DMS153 treated with DMSO at 0.1 percent for 48 hours (cell line): ENCODE results near the gene IER3.
"Not testable (repeated sequence)": the region's sequence is repeated elsewhere in the genome, so short reads cannot be mapped to it uniquely, and the experiment has no call there.

Source experiments
- DNase-seq: peaks from one replicate; lab custom pipeline; 2025; ENCODE audit not compliant: unreplicated experiment; lab: John Stamatoyannopoulos, UW

IER3 gene

DNA sequence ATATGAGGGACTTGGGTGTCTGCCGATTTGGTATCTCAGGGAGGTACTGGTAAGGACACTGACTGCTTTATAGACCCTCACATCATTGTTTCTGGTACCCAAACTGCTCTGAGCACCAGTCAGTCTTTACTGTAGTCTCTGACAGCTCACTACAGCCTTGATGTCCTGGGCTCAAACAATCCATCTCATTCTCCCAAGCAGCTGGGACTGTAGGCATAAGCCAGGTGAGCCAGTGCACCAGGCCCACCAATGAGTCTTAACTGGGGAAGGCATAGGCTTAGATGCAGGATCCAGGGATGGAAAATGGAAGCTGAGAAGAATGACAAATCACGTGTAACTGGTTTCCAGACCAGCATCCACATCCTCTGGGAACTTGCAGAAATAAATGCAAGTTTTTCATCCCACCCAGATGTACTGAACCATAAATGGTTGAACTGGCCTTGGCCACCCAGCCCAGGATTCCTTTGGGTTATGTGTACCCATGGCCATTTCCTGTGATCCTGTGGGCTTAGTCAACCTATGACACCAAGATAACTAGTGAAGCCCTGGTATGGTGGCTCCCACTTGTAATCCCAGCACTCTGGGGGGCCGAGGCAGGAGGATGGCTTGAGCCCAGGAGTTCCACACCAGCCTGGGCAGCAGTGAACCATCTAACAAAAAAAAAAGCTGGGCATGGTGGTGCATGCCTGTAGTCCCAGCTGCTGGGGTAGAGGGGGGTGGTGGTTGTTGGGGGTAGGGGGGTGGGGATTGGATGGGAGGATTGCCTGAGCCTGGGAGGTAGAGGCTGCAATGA lies 18.4 kb downstream of the IER3 start:
- no peak for DNase-seq

DNA sequence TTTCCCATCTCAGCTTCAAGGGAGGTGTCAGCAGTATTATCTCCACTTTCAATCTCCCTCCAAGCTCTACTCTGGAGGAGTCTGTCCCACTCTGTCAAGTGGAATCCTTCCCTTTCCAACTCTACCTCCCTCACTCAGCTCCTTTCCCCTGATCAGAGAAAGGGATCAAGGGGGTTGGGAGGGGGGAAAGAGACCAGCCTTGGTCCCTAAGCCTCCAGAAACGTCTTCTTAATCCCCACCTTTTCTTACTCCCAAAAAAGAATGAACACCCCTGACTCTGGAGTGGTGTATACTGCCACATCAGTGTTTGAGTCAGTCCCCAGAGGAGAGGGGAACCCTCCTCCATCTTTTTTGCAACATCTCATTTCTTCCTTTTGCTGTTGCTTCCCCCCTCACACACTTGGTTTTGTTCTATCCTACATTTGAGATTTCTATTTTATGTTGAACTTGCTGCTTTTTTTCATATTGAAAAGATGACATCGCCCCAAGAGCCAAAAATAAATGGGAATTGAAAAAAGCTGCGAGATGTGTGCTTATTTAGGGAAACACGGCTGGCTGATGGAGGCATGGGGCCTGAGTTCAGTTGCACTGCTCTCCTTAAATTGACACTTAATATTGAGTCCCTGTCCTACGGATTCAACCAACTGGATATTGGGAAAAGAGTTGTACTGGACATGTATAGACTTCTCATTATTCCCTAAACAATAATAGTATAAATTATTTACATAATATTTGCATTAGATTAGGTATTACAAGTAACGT lies 19.3 kb downstream of the IER3 start:
- no peak for DNase-seq

DNA sequence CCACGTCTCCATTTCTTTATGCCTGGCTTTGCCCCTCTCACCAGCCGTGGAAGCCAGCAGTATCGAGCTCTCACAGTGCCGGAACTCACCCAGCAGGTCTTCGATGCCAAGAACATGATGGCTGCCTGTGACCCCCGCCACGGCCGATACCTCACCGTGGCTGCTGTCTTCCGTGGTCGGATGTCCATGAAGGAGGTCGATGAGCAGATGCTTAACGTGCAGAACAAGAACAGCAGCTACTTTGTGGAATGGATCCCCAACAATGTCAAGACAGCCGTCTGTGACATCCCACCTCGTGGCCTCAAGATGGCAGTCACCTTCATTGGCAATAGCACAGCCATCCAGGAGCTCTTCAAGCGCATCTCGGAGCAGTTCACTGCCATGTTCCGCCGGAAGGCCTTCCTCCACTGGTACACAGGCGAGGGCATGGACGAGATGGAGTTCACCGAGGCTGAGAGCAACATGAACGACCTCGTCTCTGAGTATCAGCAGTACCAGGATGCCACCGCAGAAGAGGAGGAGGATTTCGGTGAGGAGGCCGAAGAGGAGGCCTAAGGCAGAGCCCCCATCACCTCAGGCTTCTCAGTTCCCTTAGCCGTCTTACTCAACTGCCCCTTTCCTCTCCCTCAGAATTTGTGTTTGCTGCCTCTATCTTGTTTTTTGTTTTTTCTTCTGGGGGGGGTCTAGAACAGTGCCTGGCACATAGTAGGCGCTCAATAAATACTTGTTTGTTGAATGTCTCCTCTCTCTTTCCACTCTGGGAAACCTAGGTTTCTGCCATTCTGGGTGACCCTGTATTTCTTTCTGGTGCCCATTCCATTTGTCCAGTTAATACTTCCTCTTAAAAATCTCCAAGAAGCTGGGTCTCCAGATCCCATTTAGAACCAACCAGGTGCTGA lies 20.3 kb downstream of the IER3 start:
- not testable (repeated sequence) for DNase-seq

DNA sequence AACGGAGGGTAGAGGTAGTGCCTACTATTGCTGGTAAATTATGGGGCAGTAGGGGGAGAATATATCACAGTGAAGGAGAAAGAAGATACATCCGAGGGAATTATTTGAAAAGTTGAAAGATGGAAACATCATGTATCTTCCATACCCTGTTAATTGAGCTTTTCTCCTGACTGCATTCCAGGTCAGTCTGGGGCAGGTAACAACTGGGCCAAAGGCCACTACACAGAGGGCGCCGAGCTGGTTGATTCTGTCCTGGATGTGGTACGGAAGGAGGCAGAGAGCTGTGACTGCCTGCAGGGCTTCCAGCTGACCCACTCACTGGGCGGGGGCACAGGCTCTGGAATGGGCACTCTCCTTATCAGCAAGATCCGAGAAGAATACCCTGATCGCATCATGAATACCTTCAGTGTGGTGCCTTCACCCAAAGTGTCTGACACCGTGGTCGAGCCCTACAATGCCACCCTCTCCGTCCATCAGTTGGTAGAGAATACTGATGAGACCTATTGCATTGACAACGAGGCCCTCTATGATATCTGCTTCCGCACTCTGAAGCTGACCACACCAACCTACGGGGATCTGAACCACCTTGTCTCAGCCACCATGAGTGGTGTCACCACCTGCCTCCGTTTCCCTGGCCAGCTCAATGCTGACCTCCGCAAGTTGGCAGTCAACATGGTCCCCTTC lies 21.0 kb downstream of the IER3 start:
- not testable (repeated sequence) for DNase-seq

DNA sequence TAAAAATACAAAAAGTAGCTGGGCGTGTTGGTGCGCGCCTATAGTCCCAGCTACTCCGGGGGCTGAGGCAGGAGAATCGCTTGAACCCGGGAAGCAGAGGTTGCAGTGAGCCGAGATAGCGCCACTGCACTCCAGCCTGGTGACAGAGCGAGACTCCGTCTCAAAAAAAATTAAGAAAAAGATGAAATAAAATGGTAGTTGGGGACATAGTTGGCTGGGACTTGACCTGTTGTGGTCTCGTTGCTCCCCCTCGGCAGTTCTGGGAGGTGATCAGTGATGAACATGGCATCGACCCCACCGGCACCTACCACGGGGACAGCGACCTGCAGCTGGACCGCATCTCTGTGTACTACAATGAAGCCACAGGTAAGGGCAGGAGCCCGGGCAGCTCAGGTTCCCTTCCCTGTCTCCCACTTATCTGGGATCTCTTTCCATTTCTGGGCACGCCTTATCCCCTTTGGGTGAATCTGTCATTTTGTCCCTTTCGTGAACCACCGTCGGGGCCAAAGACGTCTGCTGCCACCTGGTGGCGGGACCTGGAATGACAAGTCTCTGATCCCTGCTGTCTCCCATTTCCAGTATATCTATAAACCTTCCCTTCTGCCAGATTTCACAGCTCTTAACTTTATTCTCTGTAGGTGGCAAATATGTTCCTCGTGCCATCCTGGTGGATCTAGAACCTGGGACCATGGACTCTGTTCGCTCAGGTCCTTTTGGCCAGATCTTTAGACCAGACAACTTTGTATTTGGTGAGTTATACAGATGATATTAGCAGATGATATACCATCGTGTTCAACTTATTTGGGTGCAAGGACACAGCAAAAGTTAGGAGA lies 21.9 kb downstream of the IER3 start:
- peak; percentile 58 for DNase-seq

DNA sequence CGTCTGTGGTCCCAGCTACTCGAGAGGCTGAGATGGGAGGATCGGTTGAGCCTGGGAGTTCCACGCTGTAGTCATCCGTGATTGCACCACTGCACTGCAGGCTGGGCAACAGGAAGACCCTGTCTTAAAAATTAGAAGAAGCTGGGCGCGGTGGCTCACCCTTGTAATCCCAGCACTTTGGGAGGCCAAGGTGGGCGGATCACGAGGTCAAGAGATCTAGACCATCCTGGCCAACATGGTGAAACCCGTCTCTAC lies 22.4 kb downstream of the IER3 start:
- DNase-seq = not testable (repeated sequence)

DNA sequence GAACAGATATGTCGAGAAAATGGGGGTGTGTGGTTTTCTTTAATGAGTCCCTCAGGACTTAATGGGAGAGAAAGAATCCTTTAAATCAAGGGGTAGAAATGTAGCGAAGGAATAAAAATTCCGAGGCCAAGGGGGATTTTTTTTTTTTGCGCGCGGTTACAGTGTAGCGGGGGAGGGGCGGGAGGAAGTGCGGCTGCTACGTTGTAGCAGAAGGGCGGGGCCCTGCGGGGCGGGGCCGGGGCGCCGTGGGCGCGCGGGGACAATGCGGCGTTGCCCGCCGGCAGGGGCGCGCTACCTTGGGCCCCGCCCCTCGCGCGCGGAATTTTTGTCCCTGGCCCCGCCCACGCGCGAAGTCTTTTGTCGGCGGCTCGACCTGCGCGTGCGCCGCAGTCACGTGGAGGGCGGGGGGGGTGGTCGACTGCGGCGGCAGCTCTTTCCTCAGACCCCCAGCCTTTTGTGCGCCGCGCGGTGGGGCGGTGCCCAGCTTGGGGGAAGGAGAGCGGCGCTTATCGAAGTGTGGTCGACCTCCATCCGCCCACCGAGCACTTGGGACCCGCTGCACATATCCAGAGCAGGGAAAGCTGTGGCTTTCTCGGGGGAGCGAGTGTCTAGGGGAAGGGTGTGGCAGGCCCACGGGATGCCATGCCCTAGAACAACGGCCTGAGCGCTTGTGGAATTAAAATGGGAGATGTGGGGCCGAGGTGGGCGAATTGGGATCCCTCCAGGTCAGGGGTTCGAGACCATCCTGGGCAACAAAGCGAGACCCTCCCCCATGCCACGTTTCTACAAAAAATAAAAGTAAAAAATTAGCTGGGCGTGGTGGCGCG lies 22.9 kb downstream of the IER3 start:
- peak; percentile 79 for DNase-seq

DNA sequence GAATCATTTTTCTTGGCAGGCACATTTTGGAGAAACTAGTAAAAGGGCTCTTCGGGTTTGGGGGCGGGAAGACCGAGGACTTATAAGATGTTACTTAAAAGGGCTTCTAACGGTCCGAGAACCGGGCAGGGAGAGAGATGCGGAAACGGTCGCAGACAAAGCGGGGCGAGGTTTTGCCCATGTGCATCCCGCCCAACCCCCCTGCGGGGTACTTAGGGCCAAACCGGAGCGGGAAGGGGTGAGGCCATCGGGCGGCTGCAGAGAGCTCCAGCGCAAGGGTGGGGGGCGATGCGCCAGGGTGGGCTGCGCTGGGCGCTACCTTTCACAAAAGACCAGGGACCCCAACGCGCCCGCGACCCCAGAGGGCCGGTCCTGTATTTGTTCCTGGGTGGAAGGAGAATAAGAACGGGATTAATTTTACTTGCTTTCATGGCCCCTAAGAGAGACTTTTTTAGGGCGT lies 23.6 kb downstream of the IER3 start:
- DNase-seq = peak; percentile 25

DNA sequence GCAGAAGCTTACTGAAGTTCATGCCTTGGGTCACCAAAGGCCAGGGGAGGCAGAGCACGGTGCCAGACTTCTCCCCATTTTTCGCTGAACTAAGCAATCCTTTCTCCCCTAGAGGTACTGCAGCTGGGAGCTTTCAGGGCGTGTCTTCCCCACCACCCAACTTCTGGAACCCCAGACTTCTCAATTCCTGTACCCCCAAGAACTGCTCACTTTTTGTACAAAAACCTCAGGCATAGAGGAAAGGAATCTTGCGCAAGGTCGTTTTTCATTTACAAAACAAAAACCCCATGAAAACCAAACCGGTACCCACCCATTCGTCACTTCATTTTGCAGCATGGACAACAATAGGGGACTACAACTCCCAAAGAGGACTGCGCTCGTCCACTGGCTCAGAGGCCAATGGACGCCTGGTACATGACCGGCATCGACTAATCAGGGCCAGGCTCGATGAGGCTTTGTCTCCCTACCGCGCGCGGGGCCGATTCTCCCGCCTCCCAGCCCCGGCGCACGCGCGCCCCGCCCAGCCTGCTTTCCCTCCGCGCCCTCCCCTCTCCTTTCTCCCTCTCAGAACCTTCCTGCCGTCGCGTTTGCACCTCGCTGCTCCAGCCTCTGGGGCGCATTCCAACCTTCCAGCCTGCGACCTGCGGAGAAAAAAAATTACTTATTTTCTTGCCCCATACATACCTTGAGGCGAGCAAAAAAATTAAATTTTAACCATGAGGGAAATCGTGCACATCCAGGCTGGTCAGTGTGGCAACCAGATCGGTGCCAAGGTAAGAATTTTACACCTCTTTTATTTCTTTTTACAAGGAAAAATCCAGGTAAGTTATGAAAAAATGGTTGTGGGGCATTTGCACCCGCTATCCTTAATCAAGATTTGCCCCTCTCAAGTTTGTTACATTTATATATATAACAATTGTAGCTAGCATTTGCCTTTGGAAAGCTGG lies 24.3 kb downstream of the IER3 start, which contains the start of gene TUBB:
TUBB (plus strand) TSS at position 562 of the 947 bp plus-strand sequence; CDS start at position 717, 155 bp downstream.
- peak; percentile 94 for DNase-seq

DNA sequence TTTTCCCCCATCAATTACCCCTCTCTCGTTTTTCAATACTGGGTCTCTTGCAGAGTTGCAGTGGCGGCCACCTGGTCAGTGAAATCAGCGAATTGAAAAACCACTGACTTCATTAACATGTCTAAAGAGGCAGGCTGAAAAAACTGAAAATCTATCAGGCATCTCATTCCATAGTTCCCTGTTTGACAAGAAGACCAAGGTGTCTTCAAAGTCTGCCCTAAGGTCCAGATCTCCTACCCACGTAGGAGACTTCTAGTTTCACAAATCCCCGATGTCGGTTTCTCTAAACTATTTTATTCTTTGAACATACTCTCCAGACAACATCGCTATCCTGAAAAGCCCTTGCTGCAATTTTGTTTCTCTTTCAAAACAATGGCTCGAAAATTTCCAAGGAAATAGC lies 25.0 kb downstream of the IER3 start:
- DNase-seq = no peak

DNA sequence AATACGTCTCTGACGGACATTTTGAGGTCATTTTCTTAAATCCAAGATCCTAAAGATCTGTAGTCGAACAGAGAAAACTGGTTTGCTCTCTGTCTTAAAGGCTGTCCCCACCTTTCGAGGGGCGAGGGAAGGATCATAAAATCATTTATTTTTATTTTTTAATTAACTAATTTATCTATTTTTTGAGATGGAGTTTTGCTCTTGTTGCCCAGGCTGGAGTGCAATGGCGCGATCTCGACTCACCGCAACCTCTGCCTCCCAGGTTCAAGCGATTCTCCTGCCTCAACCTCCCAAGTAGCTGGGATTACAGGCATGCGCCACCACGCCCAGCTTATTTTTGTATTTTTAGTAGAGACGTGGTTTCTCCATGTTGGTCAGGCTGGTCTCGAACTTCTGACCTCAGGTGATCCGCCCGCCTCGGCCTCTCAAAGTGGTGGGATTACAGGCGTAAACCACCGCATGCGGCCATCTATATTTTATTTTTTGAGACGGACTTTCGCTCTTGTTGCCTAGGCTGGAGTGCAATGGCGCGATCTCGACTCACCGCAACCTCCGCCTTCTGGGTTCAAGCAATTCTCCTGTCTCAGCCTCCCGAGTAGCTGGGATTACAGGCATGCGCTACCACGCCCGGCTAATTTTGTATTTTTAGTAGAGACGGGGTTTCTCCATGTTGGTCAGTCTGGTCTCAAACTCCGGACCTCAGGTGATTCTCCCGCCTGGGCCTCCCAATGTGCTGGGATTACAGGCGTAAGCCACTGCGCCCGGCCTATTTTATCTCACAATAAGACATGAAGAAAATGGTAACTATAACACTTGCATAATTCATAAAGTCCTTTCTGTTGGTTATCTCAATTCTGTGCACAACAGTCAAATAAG lies 26.3 kb downstream of the IER3 start:
- DNase-seq = not testable (repeated sequence)

DNA sequence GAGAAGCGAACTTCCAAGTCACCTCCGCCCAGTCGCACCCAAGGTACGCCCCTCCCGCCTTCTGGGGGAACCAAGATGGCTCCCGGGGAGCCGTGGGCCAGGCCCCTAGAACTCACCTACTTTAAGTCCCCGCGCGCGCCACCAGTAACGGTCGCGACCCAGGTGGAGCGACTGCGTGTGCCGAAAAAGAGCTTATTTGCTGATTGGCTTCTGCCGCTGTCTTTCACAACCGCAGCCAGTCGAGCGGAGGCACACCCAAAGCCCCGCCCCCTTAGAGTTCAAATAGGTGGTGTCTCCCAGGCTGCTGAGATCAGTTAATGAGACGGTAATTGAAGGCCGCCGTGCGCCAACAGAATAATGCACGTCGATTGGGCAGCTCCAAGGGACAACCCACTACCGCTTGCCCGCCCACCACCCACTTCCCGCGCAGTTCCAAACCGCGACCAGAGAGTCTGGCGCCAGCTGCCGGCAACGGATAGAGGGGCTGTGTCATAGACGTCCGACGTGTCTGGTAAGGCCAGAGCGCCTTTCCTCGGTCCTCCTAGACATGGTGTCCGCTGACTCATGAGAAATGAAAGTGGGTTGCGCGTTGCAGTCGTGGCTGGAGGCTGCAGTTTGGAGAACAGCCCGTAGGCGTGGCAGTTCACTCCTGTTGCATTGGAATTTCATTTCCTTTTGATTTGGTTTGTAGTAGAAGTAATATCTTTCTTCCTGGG lies 27.1 kb downstream of the IER3 start, which contains the start of gene MDC1:
MDC1 (minus strand) TSS at position 153 of the 716 bp plus-strand sequence. CDS start 2,106 bp downstream, outside the sequence.
- DNase-seq = peak; percentile 99

DNA sequence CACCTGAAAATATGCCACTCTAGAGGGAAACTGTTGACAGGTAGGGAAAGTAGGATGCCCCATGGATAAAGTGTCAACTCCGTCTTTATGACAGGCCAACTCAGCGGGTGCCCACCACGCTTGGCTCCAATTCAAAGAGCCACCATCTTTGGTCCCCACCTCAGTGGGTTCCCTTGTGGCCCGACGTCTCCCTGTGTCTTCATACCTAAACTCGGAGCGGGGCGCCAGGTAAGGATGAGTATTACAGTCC lies 27.5 kb downstream of the IER3 start:
- no peak for DNase-seq

DNA sequence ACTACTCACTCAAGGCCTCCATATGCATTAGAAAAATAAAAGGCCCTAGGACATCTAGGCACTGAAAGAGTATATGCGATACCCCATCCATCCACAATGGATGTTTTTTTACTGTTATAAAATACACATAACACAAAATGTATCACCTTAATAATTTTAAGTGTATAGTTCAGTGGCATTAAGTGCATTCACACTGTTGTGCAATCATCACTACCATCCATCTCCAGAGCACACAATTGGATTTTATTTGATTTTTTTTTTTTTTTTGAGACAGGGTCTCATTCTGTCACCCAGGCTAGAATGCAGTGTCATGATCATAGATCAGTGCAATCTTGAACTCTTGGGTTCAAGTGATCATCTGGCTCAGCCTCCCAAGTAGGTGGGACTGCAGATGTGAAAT lies 30.1 kb downstream of the IER3 start:
- DNase-seq = no peak

DNA sequence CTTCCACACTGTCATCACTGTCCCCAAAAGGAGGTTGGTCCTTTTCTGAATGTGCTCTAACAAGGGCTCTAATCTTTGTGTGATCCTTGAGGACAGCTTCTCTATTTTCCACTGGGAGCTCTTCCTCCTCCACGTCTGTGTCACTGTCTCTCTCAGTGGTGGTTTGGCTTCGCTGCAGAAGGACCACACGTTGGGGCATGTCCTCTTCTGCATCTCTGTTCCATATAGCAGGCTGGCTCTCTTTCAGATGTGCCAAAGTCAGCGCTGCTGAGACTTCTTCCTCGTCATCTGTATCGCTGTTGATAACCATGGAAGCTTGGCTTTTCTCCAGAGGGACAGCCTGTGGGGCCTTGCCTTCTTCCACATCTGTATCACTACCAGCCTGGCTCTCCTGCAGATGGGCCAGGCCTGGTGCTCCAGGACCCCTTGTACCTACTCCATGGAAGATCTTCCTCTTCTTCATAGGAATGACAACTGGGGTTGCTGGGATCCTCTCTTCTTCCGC lies 31.9 kb downstream of the IER3 start:
- DNase-seq = no peak

DNA sequence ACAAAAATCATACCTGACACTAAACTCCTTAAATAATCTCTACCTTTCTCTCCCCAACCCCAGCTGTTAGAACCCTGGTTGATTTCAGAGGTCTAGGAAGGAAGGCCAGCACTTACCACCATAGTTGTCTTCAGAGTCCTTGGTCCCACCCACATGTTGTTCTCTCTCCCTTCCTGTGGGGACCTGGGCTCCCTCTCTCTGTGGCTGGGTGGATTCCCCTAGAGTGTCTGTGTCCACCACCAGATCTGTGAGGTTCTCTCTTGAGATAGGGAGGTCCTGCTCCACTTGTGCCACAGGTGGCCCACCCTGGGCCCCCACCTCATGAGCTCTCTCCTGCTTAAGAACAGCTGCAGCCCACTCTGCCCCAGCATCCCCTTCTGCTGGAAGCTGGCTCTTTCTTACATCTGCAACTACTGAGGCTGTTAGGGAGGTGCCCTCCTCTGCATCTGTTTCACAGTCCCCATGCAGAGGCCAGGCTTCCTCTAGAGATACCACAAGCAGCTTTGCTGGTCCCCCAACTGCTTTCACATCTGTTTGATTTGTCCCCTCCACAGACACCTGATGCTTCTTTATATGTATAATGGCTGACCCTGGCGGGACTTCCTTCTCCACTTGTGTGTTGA lies 32.5 kb downstream of the IER3 start:
- no peak for DNase-seq
